ENCODE data around the gene SETD4. TPM values are rescaled to one million over a fixed set of nuclear protein-coding genes. Genes with fewer than 3 reads are reported as not detected.

The SETD4 gene
- total and polyA plus RNA-seq, 3 donors from 2014 or later, result 52.3 to 62.7 (median 52.3) TPM

DNA sequence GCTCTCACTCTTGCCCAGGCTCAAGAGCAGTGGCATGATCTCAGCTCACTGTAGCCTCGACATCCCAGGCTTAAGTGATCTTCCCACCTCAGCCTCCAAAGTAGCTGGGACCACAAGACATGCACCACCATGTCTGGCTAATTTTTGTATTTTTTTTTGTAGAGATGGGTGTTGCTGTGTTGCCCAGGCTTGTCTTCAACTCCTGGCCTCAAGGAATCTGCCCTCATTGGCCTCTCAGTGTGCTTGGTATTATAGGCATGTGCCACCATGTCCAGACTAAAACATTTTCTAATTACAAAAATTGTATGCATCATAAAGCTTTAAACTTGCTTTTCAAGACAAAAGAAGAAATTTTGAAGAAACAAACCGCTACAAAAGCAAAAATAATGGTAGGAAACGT, 29.6 kb upstream of the SETD4 start:
- 93 to 95% methylated on average over 3 of the region's 3 CpGs for WGBS, 2 donors
- H3K9me3 ChIP-seq, result no peaks in the 10 kb centered on the region
- H3K36me3 ChIP-seq (ENCODE audit: low read depth, missing control alignments), result no peaks in the 10 kb centered on the region
- no peak overlapping the region for H3K27ac ChIP-seq
- no peaks in the 10 kb centered on the region for H3K27me3 ChIP-seq
- H3K4me3 ChIP-seq, result no peak overlapping the region
- no peak for DNase-seq
- no peaks in the 10 kb centered on the region for H3K4me1 ChIP-seq
- intact Hi-C loops (cut with DNase I; ENCODE audit: low total_unique reads), result no loop called here
- TF ChIP-seq, protein P1, sequence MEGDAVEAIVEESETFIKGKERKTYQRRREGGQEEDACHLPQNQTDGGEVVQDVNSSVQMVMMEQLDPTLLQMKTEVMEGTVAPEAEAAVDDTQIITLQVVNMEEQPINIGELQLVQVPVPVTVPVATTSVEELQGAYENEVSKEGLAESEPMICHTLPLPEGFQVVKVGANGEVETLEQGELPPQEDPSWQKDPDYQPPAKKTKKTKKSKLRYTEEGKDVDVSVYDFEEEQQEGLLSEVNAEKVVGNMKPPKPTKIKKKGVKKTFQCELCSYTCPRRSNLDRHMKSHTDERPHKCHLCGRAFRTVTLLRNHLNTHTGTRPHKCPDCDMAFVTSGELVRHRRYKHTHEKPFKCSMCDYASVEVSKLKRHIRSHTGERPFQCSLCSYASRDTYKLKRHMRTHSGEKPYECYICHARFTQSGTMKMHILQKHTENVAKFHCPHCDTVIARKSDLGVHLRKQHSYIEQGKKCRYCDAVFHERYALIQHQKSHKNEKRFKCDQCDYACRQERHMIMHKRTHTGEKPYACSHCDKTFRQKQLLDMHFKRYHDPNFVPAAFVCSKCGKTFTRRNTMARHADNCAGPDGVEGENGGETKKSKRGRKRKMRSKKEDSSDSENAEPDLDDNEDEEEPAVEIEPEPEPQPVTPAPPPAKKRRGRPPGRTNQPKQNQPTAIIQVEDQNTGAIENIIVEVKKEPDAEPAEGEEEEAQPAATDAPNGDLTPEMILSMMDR (IDR thresholded peaks at IDR 0.05), result no peak
- TF ChIP-seq POLR2A (IDR thresholded peaks at IDR 0.05), result no peak

DNA sequence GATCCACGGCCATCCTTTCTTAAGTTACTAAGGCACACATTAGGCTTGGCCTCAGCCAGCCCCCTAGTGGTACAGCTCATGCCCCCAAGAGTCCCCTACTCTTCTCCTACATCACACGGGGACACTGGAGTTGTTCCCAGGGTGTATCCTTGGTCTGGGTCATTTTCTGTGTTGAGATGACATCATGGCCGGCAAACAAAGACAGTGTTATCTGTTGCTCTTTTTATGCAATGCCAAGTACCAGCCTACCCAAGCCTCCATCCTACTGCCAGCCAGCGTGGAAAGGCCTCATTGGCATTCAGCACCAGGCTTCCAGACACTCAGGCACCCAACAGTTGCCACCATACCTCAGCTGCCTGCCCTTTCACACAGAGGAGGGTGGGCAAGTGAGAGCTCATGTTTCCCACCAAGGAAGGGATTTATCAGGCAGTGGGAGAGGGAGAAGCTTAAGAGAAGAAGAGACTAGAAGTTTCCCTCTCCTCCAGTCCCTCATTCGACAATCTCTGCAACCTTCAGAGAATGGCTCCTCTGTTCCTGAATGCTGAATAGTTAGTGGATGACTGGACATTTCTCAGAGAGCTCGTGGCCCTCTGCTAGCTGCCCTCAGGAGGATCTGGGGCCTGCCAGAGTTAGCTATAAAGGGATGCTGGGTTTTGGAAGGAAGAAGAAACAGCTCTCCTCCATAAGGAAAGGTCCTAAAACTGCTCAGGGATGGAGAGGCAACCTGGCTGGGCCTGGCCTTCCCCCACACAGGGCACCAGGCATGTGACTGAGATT, 27.2 kb upstream of the SETD4 start:
- Histone ChIP-seq H3K27me3 (no peaks in the 10 kb centered on the region), H3K36me3 (ENCODE audit: low read depth, missing control alignments) (no peaks in the 10 kb centered on the region), H3K27ac (no peak overlapping the region), H3K4me3 (no peak overlapping the region), H3K4me1 (no peaks in the 10 kb centered on the region), H3K9me3 (no peaks in the 10 kb centered on the region)
- no peak for TF ChIP-seq POLR2A (IDR thresholded peaks at IDR 0.05)
- TF ChIP-seq, protein P1 (IDR thresholded peaks at IDR 0.05), result no peak
- 73 to 79% methylated on average over 6 of the region's 6 CpGs for WGBS, 2 donors
- intact Hi-C loops (cut with DNase I; ENCODE audit: low total_unique reads), result no loop called here
- DNase-seq, result no peak

DNA sequence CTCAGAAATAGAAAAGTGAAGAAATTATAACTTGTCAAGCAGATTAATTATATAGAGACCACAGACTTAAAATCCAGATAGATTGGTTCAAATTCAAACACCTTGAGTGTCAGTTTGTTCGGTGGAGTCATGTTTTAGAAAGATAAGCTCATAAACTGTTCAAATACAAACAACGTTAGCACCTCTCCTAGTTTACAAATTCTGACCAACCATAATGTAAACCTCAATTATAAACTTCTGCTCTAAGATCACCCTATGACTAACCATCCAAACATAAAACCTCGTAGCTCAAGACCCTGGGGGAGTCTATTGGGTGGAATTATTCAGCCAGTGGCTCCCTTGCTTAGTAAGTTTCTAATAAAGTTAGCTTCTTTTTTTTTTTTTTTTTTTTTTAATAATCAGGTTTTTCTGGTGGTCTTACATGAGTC, 21.9 kb upstream of the SETD4 start:
- no peaks in the 10 kb centered on the region for H3K27me3 ChIP-seq
- TF ChIP-seq POLR2A (IDR thresholded peaks at IDR 0.05), result no peak
- TF ChIP-seq, protein P1 (IDR thresholded peaks at IDR 0.05), result no peak
- no peak overlapping the region for H3K27ac ChIP-seq
- H3K4me1 ChIP-seq, result no peaks in the 10 kb centered on the region
- H3K4me3 ChIP-seq, result no peak overlapping the region
- intact Hi-C loops (cut with DNase I; ENCODE audit: low total_unique reads), result no loop called here
- DNase-seq, result no peak
- no peaks in the 10 kb centered on the region for H3K36me3 ChIP-seq (ENCODE audit: low read depth, missing control alignments)
- 90% methylated on average over 3 of the region's 3 CpGs for WGBS, 2 donors
- no peaks in the 10 kb centered on the region for H3K9me3 ChIP-seq

DNA sequence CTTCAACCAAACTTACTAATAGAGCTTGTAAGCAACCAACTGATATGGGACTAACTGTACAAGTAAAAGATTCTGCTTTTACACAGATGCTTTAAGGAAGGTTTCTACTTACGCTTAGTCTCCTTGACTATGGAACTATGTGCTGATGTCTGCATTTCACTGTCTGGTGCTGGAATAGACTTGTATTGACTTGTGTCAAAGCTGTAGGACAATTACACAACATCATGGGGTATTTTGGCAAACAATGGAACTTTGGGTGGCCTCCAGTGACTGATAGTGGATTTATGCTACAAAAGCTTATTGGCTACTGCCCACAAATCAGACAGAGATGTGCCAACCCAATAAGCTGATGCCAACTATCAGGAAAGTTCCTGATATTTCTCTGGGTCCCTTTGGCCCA, 20.1 kb upstream of the SETD4 start:
- intact Hi-C loops (cut with DNase I; ENCODE audit: low total_unique reads), result no loop called here
- TF ChIP-seq POLR2A (IDR thresholded peaks at IDR 0.05), result no peak
- TF ChIP-seq, protein P1 (IDR thresholded peaks at IDR 0.05), result no peak
- no peaks in the 10 kb centered on the region for H3K27me3 ChIP-seq
- H3K4me3 ChIP-seq, result no peak overlapping the region
- DNase-seq, result no peak
- no peaks in the 10 kb centered on the region for H3K4me1 ChIP-seq
- 91% methylated on average over 1 of the region's 1 CpG for WGBS, 2 donors
- H3K27ac ChIP-seq, result no peak overlapping the region
- H3K36me3 ChIP-seq (ENCODE audit: low read depth, missing control alignments), result no peaks in the 10 kb centered on the region
- H3K9me3 ChIP-seq, result no peaks in the 10 kb centered on the region

DNA sequence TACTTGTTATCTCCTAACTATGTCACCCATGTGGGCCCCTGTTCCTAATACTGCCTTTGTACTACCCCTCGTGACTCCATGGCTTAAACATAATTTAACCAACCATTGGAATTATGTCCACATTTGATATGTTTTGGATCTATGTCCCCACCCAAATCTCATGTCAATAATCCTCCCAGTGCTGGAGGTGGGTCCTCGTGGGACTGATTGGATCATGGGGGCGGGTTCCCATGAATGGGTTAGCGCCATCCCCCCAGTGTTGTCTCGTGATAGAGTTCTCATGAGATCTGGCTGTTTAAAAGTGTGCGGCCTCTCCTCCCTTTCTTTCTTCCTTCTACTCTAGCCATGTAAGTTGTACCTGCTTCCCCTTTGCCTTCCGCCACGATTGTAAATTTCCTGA, 19.3 kb upstream of the SETD4 start:
- no peak for TF ChIP-seq POLR2A (IDR thresholded peaks at IDR 0.05)
- TF ChIP-seq, protein P1 (IDR thresholded peaks at IDR 0.05), result no peak
- H3K4me3 ChIP-seq, result no peak overlapping the region
- intact Hi-C loops (cut with DNase I; ENCODE audit: low total_unique reads), result no loop called here
- H3K36me3 ChIP-seq (ENCODE audit: low read depth, missing control alignments), result no peaks in the 10 kb centered on the region
- H3K27me3 ChIP-seq, result no peaks in the 10 kb centered on the region
- no peak overlapping the region for H3K27ac ChIP-seq
- no peaks in the 10 kb centered on the region for H3K4me1 ChIP-seq
- no peak for DNase-seq
- no peaks in the 10 kb centered on the region for H3K9me3 ChIP-seq
- 65 to 90% methylated on average over 8 of the region's 8 CpGs for WGBS, 2 donors
